Parathyroid adenoma (tissue), 2 donors: ENCODE results near the gene TRIM41.

Experiments
- H2AFZ ChIP-seq: fragments of 300-600 bp; sonication (generic); one replicate; pipeline ENCODE4 v1.7.0; 2017; ENCODE audit warnings: antibody characterized with exemption, mild to moderate bottlenecking
- H3K27ac ChIP-seq: fragments of 300-600 bp; sonication (generic); one replicate; pipeline ENCODE4 v1.7.0; 2017
- H3K27me3 ChIP-seq: fragments of 300-600 bp; sonication (generic); one replicate; pipeline ENCODE4 v1.7.0; 2017; ENCODE audit warnings: low read length; ENCODE audit not compliant: control insufficient read depth, insufficient read depth
- H3K36me3 ChIP-seq: fragments of 300-600 bp; sonication (generic); one replicate; pipeline ENCODE4 v1.7.0; 2017; ENCODE audit warnings: low read length; ENCODE audit not compliant: control insufficient read depth, insufficient read depth
- H3K4me1 ChIP-seq: fragments of 300-600 bp; sonication (generic); one replicate; pipeline ENCODE4 v1.7.0; 2017; ENCODE audit warnings: control low read depth
- H3K4me2 ChIP-seq: fragments of 300-600 bp; sonication (generic); one replicate; pipeline ENCODE4 v1.7.0; 2017; ENCODE audit warnings: low read length
- H3K4me3 ChIP-seq: fragments of 300-600 bp; sonication (generic); one replicate; pipeline ENCODE4 v1.7.0; 2017; ENCODE audit warnings: low read depth, low read length
- H3K79me2 ChIP-seq: fragments of 300-600 bp; sonication (generic); one replicate; pipeline ENCODE4 v1.7.0; 2017; ENCODE audit warnings: control low read depth
- H3K9ac ChIP-seq: fragments of 300-600 bp; sonication (generic); one replicate; pipeline ENCODE4 v1.7.0; 2017; ENCODE audit warnings: mild to moderate bottlenecking
- H3K9me3 ChIP-seq: fragments of 300-600 bp; sonication (generic); one replicate; pipeline ENCODE4 v1.7.0; 2017; ENCODE audit warnings: low read length; ENCODE audit not compliant: control insufficient read depth
- TF ChIP-seq, protein P1 (sequence below): fragments of 300-600 bp; sonication (generic); IDR thresholded peaks from one replicate; pipeline ENCODE4 v1.7.0; 2017; ENCODE audit warnings: antibody characterized with exemption, mild to moderate bottlenecking
- donor health status: primary hyperparathyroidism.

TRIM41 gene

GRCh38 chr5:181181650-181182565 lies 41.2 kb upstream of the TRIM41 start:
- H3K27ac ChIP-seq, result no peak overlapping the region
- TF ChIP-seq, protein P1, sequence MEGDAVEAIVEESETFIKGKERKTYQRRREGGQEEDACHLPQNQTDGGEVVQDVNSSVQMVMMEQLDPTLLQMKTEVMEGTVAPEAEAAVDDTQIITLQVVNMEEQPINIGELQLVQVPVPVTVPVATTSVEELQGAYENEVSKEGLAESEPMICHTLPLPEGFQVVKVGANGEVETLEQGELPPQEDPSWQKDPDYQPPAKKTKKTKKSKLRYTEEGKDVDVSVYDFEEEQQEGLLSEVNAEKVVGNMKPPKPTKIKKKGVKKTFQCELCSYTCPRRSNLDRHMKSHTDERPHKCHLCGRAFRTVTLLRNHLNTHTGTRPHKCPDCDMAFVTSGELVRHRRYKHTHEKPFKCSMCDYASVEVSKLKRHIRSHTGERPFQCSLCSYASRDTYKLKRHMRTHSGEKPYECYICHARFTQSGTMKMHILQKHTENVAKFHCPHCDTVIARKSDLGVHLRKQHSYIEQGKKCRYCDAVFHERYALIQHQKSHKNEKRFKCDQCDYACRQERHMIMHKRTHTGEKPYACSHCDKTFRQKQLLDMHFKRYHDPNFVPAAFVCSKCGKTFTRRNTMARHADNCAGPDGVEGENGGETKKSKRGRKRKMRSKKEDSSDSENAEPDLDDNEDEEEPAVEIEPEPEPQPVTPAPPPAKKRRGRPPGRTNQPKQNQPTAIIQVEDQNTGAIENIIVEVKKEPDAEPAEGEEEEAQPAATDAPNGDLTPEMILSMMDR, result peak; percentile 88
- H3K4me2 ChIP-seq, result no peak overlapping the region
- H3K79me2 ChIP-seq, result no peaks in the 10 kb centered on the region
- no peaks in the 10 kb centered on the region for H3K9me3 ChIP-seq
- no peak overlapping the region for H3K9ac ChIP-seq
- H3K4me1 ChIP-seq, result no peaks in the 10 kb centered on the region
- H2AFZ ChIP-seq, result no peak overlapping the region
- H3K27me3 ChIP-seq, result no peaks in the 10 kb centered on the region
- H3K4me3 ChIP-seq, result no peak overlapping the region
- H3K36me3 ChIP-seq, result no peaks in the 10 kb centered on the region

- Histone ChIP-seq H3K9ac (no peak overlapping the region), H3K9me3 (no peaks in the 10 kb centered on the region), H3K4me3 (no peak overlapping the region), H3K79me2 (no peaks in the 10 kb centered on the region), H3K27me3 (no peaks in the 10 kb centered on the region), H3K36me3 (no peaks in the 10 kb centered on the region), H3K27ac (no peak overlapping the region), H2AFZ (no peak overlapping the region), H3K4me2 (no peak overlapping the region), H3K4me1 (no peaks in the 10 kb centered on the region)
- TF ChIP-seq, protein P1, result no peak
Observed at GRCh38 chr5:181182651-181183050, 40.4 kb upstream of the TRIM41 start.

GRCh38 chr5:181184845-181185216 lies 38.2 kb upstream of the TRIM41 start:
- no peak overlapping the region for H3K9ac ChIP-seq
- H3K4me3 ChIP-seq, result no peak overlapping the region
- H3K27ac ChIP-seq, result no peak overlapping the region

GRCh38 chr5:181185560-181185959 lies 37.5 kb upstream of the TRIM41 start:
- Histone ChIP-seq H2AFZ (no peak overlapping the region), H3K36me3 (no peaks in the 10 kb centered on the region), H3K27ac (no peak overlapping the region), H3K9me3 (no peaks in the 10 kb centered on the region), H3K27me3 (no peaks in the 10 kb centered on the region), H3K4me2 (no peak overlapping the region), H3K4me1 (peaks cover 4% of the 10 kb centered on the region), H3K79me2 (no peaks in the 10 kb centered on the region), H3K4me3 (no peak overlapping the region), H3K9ac (no peak overlapping the region)
- TF ChIP-seq, protein P1, result no peak

More at GRCh38 chr5:181184845-181185216, 38.2 kb upstream of the TRIM41 start:
- Histone ChIP-seq H2AFZ (no peak overlapping the region), H3K4me2 (no peak overlapping the region), H3K36me3 (no peaks in the 10 kb centered on the region), H3K4me1 (peaks cover 2% of the 10 kb centered on the region), H3K9me3 (no peaks in the 10 kb centered on the region), H3K27me3 (no peaks in the 10 kb centered on the region), H3K79me2 (no peaks in the 10 kb centered on the region)
- TF ChIP-seq, protein P1, result no peak

GRCh38 chr5:181186022-181186421 lies 37.1 kb upstream of the TRIM41 start:
- TF ChIP-seq, protein P1, result no peak
- Histone ChIP-seq H3K4me1 (peaks cover 4% of the 10 kb centered on the region), H3K79me2 (no peaks in the 10 kb centered on the region), H3K4me3 (no peak overlapping the region), H3K27me3 (no peaks in the 10 kb centered on the region), H3K36me3 (no peaks in the 10 kb centered on the region), H3K9ac (no peak overlapping the region), H3K9me3 (no peaks in the 10 kb centered on the region), H2AFZ (no peak overlapping the region), H3K27ac (no peak overlapping the region), H3K4me2 (no peak overlapping the region)
